NCI-H226 (cell line): ENCODE results near the gene GMDS.

Experiments used
- DNase-seq: peaks from one replicate; pipeline ENCODE4 v3.0.0-alpha.2; 2015

GMDS gene

GRCh38 chr6:1576166-1576565, 669.2 kb downstream of the GMDS start:
- DNase-seq, result no peak

- no peak for DNase-seq
Observed at GRCh38 chr6:1575210-1576041, 670.0 kb downstream of the GMDS start.

- DNase-seq, result no peak
Observed at GRCh38 chr6:1574890-1575209, 670.6 kb downstream of the GMDS start.

- no peak for DNase-seq
Observed at GRCh38 chr6:1574083-1574761, 671.2 kb downstream of the GMDS start.
